ENCODE measurements around the gene DSCAML1.

The DSCAML1 gene

DNA sequence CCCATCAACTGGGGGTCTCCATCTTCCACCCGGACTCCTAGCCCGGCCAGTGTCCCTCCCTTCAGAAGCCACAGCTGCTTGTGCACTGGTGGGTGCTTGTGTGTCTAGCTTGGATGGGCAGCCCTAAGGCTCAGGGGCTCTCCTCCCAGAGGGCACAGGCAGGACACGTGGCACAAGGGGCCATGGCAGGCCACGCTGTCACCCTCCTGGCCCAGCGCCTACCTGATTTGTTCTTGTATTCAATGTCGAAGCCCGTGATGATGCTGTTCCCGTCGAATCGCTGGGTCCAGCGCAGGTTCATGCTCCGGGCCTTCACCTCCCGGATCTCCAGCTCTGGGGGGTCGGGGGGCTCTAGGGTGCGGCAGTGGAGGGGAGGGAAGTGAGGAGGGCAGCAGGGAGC lies 316.8 kb downstream of the DSCAML1 start:
- no peak for DNase-seq

DNA sequence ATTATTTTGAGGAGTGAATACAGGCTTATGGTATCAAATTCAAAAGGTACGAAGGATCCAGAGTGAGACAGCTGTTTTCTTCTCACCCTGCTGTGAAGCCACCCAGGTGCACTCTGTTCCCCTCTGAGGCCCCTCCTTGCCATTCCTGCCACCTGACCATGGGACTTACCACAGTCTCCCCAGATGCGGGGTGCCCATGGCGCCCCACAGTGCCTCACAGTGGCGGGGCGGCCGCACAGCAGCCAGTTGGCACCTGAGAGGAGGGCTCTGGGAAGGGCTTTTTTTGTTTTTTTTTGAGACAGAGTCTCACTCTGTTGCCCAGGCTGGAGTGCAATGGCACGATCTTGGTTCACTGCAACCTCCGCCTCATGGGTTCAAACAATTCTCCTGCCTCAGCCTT lies 317.6 kb downstream of the DSCAML1 start:
- no peak for DNase-seq

DNA sequence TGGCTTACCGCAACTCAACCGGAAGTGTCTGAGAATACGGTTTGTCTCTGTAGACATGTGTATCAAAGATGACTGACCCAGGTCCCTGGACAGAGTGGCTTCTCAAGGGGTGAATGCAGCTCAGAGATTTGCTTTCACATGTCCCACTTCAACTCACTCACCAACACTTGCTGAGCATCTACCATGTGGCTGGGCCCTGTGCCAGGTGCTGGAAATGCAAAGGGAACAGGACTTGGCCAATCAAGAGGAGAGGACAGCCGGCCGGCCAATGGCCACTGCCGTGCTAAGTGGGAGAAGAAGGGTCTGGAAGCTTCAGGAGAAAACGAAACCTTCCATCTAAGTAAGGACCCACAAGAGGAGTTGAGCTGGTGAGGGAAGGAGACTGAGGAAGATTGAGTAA lies 318.1 kb downstream of the DSCAML1 start:
- DNase-seq: no peak

DNA sequence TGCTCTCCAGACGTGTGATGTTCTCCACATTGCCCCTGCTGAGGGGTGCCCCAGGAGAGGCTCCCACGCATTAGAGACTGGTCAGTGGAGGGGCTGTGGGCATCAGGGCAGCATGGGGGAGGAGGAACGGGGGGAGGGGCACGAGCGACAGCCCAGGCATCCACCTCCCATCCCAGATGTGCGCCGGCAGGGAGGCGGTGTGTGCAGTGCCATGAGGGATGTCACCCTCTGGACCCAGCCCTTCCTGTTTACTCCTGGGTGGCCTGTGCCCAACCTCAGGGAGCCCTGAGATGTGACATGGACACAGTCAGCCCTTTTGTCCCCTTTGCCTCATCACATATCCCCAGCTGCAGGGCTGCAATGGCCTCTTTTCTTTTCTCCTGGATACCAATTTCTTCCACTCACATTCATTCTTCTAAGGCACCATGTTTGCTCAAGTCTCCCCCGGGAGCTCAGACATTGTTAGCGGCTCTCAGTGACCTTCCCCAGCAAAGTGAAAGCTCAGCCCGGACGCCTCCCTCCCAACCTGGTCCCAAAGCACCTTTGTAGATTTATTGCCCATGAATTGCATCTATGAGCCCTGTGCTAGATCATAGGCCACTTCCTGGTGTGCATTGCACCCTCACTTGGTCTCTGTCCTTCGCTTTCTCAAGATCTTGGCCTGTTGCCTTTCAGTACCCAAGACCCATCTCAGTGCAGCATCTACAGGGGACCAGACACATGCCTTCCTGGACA lies 318.7 kb downstream of the DSCAML1 start:
- no peak for DNase-seq

DNA sequence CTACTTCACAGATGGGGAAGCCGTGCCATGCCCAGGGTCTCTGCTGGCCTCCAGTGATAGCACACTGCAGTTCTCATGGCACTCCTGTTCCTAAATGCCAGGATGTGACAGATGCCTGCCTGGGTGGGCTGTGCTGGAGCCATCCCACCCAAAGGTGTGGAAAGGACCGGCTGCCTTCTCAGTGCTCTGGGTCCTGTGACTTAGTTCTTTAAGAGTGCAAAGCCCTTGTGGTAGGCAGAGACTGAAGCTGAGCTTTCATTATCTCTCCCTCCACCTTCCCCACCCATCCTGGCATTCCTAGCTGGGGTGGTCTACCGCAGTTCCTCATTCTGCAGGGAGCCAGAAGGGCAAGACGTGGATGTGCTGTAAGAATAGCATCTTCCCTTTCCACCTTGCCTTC lies 319.3 kb downstream of the DSCAML1 start:
- no peak for DNase-seq

DNA sequence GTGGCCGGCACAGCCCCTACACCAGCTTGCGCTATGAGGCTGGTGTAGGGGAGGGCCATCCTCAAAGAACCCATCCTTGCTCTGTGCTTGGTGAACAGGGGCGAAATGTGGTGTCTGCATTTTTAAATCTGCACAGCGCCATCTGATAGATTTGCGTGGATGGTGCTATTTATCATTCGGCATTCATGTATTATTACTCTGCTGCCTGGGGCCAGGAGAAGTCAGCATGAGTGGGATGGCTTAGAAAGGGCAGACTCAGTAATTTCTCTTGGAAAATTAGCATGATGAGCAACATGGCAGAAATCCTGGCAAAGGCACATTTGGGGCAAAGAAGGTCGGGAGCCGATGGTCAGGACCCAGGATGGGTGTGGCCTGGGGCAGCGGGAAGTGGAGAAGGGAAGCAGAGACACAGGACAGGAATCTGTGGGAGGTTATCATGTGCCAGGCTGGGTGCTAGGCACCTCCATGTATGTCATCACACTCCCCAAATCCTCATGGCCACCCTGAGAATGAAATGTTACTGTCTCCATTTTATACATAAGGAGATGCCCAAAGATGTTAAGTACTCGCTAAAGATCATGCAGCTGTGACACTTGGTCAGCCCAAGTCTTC lies 320.4 kb downstream of the DSCAML1 start:
- no peak for DNase-seq

DNA sequence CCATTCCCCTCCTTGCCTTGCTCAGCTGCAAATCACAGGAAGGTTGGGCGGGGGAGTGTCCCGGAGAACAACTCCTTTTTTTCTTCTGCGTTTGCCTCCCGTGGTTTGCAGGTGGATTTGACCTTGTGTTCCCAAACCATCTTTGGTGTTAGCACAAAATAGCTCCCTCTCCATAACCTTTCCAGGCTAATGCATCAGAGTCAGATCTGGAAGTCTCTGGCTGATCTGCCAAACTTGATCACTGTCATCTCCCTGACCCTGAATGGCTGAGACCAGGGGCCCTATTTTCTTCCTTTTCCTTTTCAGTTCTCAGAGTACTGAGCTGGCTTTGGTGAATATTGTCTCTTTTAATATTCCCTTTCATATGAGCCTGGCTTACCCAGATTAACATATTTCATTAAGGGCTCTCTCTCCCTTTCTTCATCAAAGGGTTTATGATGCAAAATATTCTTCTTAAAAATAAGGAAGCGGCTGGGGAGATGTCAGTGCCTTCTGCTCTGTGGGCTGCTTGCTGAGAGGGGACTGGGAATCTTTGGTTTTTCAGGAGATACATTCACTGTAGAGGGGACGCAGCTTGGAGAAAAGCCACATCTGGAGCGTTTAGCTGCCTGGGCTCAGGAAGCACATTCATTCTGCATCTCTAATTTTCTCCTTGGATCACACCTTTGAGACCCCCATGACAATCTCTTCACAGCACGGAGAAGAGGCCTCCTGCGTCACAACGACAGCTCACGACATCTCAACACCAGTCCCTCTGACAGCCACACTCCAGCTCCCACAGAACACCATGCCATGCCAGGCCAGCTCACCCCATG lies 321.1 kb downstream of the DSCAML1 start:
- DNase-seq: no peak

DNA sequence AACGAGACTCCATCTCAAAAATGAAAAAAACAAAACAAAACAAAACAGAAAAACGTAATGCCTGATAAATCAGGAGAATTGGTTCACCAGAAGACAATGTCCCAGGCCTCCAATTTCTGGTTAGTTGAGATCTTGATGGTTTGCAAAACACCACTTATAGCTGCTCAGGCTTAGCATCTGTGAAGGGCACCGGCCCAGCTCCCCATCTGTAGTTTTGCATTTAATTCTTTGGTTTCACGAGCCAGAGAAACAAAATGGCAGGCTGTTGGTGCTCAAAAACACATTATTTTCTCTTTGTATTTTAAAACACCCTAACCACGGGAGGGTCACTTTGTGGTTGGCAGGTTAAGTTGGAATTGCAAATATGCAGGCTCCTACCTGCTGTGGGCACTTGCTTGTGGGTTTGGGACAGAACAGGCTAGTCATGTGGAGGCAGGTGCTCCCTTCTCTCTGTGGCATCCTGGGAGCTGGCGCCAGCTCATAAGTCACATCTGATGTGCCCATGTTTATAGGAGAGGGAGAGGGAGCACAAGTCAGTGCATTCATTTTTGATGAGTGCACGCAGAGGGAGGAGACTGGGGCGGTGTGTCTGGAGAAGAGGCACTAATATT lies 323.4 kb downstream of the DSCAML1 start:
- no peak for DNase-seq

DNA sequence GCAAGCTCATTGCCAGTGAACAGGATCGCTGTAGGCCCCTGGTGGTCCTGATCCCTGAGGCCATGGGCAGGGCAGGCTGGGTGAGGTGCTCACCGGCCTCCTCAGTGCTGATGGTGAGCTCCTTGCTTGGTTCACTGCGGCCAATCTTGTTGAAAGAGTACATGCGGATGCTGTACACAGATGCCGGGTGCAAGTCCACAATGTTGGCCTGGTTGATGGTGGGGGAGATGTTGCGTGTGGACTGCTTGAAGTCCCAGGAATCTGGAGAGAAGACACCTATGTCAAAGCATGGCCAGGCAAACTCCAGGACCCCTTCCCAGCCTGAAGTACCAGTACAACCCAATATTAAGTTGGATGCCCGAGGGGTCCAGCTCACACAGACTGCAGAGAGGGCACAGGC lies 325.2 kb downstream of the DSCAML1 start:
- no peak for DNase-seq

DNA sequence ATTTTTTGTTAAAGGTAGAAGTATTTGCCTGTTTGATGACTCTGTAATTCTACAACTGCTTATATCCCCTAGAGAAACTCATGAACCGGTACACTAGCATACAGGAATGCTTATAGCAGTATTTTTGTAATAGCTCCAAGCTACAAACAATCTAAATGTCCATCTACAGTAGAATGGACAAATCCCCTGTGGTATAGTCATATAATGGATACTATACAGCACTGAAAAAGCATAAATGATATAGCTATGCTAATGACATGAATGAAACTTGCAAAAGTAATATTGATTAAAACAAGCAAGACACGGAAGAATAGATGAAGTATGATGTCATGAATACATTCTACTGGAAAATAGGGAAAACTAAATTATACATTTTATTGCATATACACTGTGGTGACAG lies 326.4 kb downstream of the DSCAML1 start:
- no peak for DNase-seq

DNA sequence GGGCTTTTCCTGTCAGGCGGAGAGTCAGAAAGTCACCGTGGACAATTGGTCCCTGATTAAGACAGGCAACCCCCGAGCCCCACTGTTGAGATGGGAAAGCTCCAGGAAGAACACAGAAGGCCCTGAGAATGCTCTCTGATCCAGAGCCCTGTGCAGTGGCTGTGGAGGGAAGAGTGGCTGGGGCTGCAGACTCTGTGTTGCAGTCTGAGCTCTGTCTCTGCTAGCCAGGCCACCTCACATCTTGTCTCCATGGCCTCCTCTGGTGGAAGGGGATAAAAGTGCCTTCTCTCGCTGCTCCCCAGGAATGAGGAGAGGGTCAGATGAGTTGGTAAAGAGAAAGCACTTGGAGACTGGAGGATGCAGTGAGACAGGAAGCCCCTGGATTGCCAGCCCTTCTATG lies 328.1 kb downstream of the DSCAML1 start:
- DNase-seq: no peak

DNA sequence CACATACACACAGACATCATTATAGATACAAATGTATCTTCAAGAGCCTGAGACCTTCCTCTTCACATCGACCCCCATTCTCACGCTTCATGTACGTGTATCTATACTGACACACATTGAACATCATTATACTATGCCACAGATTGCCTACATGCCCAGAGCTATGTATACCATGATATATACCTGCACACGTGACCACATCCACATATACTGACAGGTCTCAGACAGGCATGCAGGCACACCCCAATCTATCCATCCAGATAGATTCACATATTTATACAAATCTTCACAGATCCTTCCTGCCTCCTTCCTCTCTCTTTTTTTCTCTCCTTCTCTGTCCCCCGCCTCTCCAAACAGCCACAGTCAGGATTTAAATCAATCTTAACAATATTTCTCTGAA lies 329.2 kb downstream of the DSCAML1 start:
- DNase-seq: no peak

DNA sequence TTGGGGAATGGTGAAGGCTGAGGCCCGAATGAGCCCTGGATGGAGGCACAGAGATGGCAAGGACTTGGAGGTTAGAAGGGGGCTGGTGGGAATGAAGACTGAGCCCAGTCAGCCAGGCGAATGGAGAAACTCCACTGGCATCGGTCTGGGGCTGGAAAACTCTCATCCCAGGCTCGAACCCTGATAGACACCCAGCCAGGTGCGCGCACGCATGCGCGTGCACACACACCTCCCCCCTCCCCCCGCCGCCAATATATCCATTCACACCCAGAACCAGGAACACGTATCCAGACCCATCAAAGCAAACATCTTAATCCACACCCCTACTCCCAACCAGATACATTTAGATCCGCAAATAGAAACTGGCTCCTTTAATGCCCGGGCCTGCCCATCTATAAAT lies 330.1 kb downstream of the DSCAML1 start:
- no peak for DNase-seq

DNA sequence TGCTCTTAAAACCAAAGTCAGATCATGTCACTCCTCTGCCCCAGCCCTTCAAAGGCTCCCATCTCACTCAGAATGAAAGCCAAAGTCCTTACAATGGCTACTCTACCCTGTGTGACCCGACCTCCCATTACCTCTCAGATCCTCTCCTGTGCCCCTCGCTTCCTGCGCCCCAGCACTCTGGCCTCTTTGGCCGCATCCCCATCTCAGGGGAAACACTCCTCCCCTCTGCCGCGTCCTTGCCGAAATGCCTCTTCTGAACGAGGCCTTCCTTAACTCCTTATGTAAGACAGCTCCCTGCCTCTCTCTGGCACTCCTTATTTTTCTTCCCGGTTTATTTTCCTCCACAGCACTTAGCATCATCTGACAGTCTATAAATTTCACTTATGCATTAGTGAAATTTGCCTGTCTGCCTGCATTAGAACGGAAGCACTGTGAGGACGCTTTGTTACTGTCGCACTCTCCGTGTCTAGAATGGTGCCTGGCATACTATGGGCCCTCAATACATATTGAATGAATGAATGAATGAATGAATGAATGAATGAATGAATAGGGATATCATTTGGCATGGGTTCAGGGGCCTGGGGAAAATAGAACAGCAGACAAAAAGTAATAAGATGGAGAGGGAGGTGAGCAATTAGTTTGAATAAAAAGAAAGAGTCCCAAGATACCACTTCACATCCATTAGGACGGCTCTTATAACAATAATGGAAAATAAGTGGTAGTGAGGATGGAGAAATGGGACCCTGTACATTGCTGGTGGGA lies 331.6 kb downstream of the DSCAML1 start:
- no peak for DNase-seq

DNA sequence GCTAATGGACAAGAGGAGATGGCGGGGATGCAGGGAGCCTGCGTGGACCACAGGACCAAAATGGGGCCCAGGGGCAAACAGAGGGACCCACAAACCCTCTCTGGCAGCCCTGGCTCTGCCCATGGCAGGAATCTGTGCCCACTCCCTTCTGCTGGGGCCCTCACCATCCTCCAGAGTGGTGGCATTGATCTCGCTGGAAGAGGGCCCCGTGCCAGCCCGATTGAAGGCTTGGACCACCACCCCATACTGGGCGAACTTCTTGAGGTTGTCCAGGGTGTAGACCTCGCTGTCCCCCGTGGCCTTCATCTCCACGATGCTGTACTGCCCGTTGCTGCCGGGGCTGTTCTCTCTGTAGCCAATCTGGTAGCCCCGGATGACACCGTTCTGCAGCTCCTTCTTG lies 332.2 kb downstream of the DSCAML1 start:
- no peak for DNase-seq

DNA sequence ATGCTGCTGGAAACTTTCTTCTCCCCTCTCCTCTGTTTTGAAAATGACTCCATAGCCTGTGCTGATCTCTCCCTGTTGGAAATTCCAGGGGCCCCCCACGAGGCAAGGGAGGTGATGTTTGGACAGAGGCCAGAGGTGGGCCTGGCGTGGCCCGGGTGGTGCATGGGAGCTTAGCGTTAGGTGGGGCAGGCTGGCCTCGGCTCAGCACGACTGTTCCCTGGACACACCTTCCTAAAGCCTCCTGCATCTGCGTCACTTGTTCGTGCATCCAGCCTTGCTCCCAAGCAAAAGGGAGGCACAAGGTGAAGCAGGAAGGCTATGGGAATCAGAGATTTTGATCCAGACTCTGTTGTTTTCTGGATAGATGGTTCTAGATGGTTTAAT lies 334.2 kb downstream of the DSCAML1 start:
- no peak for DNase-seq

DNA sequence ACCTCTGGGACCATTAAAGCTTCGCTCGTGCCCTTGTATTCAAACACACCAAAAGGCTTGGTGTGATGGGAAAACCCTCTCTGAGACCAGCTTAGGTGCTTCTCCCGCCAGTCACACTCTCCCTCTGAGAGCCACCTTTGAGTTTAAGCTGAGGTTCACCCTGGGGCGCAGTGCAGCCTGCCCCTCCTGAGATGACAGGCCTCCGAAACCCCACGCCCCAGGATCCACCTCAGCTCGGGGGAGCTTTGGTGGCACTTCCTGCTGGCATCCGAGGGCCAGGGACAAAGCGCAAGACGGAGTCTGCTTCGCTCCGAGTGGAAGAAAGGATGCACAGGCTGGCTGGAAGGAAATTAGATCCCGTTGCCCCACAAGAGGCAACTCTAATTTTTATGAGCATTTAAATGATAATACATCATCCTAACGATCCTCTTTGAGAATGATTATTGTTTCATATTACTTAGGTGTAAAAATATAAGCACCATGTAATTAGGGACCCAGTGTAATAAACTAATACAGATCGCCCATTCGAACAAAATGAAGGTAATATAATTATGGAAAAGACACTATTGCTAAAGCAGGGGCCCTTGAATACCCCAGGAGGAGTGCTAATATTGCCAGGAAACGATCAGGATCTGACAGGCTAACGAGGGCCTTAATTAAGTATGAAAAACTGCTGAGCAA lies 334.7 kb downstream of the DSCAML1 start:
- no peak for DNase-seq

DNA sequence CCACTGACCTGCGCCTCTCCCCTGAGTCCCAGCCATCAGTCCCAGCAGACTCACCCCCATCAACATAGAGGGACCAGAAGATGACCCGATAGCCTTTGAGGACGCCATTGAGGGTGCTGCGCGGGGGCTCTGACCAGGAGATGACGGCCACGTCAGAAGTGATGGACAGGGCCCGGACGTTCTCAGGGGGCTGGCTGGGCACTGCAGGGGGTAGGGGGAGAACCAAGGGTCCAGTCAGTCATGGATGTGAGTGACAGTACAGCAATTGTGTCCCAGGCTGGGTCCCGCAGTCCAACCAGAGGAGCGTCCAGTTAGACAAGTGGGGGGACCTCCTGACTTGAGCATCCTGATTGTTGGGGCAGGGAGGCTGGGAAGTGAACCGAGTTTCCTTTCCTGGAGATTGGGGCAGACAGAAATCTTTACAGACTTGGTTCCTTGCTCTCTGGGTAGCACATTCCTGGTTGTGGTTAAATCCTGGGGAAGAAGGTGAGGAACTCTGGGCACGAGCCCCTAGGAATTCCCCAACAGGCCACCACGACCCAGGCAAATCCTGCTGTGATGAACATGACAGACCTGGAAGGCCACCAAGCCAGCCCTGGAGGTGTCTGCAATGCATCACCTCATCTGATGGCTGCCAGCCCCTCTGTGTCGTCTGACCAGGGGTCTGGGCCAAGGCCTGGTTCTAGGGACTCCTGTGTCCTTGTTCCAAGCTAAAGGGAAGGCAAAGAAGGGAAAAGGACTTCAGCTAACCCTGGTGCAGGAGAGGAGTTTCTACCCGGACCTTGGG lies 335.4 kb downstream of the DSCAML1 start:
- DNase-seq: no peak

DNA sequence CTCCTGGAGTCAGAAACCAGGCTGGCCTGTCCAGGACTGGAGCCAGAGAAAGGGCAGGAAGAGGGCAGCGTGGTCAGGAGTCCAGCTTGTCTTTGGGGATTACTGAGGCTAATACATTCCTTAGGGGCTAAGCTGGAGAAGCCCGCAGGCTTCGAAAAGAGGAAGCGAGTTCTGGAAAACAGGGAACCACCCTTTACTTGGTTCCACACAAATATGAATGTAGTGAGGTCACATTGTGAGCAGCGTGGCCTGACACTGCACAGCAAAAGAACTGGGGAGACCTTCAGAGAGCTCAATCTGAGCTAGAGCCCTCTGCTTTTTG lies 337.1 kb downstream of the DSCAML1 start:
- no peak for DNase-seq

DNA sequence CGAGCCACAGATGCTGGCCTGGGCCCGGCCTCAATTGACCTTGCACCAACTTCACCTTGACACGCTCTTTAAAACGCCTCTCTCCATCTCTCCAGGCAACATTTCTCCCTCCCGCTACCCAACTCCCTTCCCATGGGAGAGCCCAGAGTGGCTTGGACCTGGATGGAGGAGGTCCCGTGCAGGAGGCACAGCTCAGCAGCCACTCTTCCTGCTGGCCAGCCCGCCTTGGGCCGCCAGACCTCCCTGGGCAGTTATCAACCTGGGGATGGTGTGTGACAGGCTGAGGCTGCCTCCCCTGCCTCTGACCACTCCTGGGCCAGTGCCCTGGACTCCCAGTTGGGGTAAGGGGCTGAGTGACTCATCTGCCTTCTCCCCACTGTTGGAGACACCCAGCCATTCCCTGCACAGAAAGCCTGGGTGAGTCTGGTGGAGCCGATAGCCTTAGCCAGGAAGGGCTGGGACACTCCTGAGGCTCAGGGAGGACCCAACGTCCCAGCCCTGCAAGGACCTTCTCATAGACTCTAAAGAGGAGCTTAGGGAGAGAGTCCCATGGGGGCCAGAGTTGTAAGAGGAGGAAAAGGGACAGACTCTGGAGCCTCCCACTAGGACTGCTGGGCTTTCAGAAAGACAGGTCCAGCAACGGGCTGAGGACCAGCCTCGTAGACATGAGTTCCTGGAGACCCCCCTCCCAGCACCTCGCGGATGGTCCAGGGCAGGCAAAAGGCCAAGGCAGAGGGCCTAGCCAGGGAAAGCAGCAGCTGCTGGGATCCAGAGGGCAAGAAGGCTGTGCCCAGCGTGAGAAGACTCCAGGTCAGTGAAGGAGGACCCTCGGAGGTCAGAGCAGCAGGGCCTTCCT lies 337.7 kb downstream of the DSCAML1 start:
- no peak for DNase-seq

Data from activated CD4-positive, alpha-beta T cell treated with anti-CD3 and anti-CD28 coated beads, Interleukin-2, amount 50 U/mL, for 4 hours (primary cell).